HG03439 (cell line): ENCODE measurements around the gene HEATR5A.
"Not testable (repeated sequence)": the region's sequence is repeated elsewhere in the genome, so short reads cannot be mapped to it uniquely, and the experiment has no call there.

ENCODE experiments used
- ATAC-seq: cut with Tn5 transposase; IDR thresholded peaks from one replicate; pipeline ENCODE4 v1.9.1; 2021; ENCODE audit warnings: mild to moderate bottlenecking, moderate library complexity; ENCODE audit not compliant: unreplicated experiment

HEATR5A gene

GRCh38 chr14:31261859-31262731 lies 158.3 kb downstream of the HEATR5A start:
- ATAC-seq: no peak

- no peak for ATAC-seq
Measured at GRCh38 chr14:31261523-31261858, 158.9 kb downstream of the HEATR5A start.

GRCh38 chr14:31259040-31259435 lies 161.3 kb downstream of the HEATR5A start:
- ATAC-seq: not testable (repeated sequence)

- no peak for ATAC-seq
Measured at GRCh38 chr14:31258427-31259039, 161.8 kb downstream of the HEATR5A start.

- ATAC-seq: not testable (repeated sequence)
Measured at GRCh38 chr14:31257554-31258426, 162.6 kb downstream of the HEATR5A start.

- no peak for ATAC-seq
Measured at GRCh38 chr14:31257244-31257553, 163.2 kb downstream of the HEATR5A start.

GRCh38 chr14:31256534-31257243 lies 163.7 kb downstream of the HEATR5A start:
- no peak for ATAC-seq

- not testable (repeated sequence) for ATAC-seq
Measured at GRCh38 chr14:31255918-31256317, 164.4 kb downstream of the HEATR5A start.

- no peak for ATAC-seq
Measured at GRCh38 chr14:31255286-31255685, 165.1 kb downstream of the HEATR5A start.

- ATAC-seq: no peak
Measured at GRCh38 chr14:31253746-31254471, 166.4 kb downstream of the HEATR5A start.

- ATAC-seq: no peak
Measured at GRCh38 chr14:31252865-31253264, 167.5 kb downstream of the HEATR5A start.

GRCh38 chr14:31251028-31251958 lies 169.1 kb downstream of the HEATR5A start:
- ATAC-seq: no peak

- ATAC-seq: no peak
Measured at GRCh38 chr14:31244626-31245025, 175.7 kb downstream of the HEATR5A start.

- no peak for ATAC-seq
Measured at GRCh38 chr14:31243860-31244259, 176.5 kb downstream of the HEATR5A start.

- not testable (repeated sequence) for ATAC-seq
Measured at GRCh38 chr14:31242161-31242940, 178.0 kb downstream of the HEATR5A start.
